NOMO-1 treated with DMSO at 0.1 percent for 48 hours (cell line): ENCODE measurements around the gene TAF11L4.
"Not testable (repeated sequence)": the region's sequence is repeated elsewhere in the genome, so short reads cannot be mapped to it uniquely, and the experiment has no call there.

ENCODE experiments used
- DNase-seq: peaks from one replicate; lab custom pipeline; 2025; ENCODE audit not compliant: unreplicated experiment; lab: John Stamatoyannopoulos, UW

Gene TAF11L4

DNA sequence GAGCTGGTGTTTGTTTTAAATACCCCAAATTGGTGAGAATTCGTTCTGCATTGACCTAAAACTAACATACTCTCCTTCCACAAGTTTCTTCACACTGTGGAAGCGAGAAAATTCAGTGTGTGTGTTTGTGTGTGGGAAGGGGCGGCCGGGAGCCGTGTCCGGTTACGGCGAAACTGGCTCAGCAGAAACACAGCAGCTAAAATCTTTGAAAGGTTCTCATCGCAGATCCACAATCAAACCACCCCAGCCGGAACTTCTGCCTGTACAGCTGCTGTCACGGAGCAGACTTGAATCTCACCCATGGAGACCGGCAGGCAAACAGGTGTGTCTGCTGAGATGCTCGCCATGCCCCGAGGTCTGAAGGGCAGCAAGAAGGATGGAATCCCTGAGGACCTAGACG lies at the start of gene TAF11L4:
Gene TAF11L4 (plus strand): TSS at position 301 of the 400 bp plus-strand sequence.
- not testable (repeated sequence) for DNase-seq

DNA sequence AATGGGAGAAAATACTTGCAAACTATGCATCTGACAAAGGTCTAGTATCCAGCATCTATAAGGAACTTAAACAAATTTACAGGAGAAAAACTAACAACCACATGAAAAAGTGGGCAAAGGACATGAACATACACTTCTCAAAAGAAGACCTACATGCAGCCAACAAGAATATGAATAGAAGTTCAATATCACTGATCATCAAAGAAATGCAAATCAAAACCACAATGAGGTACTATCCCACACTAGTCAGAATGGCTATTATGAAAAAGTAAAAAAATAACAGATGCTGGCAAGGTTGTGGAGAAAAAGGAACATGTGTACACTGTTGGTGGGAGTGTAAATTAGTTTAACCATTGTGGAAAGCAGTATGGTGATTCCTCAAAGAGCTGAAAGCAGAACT lies 46.5 kb upstream of the TAF11L4 start:
- DNase-seq = not testable (repeated sequence)

DNA sequence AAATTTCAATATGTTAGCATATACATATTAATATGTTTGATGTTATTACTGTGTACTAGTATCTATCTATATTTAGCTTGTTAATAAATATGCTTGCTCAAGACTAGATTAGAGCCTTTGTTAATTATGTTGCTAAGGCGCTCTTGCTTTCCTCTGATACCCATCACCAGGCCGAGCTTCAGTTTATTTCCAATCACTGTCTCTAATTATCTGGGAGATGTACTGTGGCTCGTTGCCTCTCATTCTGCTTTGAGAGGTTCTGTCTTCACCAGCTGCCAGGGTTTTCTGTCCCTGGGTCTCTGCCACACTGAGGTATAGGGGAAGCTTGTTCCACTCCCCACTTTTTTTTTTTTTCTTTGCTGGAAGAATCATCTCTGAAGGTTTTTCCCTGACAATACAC lies 44.6 kb upstream of the TAF11L4 start:
- no peak for DNase-seq

DNA sequence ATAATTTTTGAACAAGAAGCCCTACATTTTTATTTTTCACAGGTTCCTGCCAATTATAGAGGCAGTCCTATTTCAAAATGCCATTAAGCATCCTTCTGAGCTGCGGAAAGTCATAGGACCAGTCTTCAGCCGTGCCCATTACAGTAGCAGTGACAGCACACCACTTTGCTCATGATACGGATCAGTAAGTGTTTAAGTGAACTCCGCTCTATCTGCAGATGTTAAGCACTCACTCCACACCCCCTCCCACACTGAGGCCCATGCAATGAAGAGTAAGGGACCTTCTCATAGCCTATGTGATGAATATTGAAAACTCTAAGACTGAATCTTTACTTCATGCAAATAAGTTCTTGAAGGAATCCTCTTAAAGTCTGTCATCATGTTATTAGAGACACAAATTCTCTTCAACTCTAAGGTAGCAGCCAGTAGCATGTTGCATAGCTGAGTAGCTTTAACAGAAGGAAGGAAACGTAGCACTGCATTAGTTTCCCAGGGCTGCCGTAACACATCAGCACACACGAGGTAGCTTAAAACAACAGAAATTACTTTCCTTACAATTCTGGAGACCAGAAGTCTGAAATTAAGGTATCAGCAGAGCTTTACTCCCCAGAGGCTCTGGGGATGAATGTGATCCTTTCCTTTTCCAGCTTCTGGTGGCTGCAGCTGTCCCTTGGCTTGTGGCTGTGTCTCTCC lies 43.9 kb upstream of the TAF11L4 start:
- DNase-seq = no peak

DNA sequence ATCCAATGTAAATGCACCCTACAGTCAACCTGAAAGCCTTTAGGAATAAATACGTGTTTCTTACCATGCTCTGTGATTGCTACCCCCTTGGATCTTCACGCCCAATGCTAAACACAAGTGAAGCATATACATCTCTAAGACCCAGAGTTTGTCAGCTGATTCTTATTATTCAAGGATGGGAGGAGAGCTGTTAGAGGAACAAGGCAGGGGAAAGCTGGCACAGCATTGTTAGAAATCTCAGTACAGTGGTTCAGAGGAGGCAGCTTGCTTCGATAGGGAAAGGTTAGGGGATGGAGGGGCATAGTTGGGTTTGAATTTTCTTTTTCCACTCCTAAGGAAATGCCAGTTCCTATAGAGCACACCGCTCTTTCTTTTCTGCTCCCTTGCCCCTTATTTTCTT lies 40.2 kb upstream of the TAF11L4 start:
- DNase-seq = no peak

DNA sequence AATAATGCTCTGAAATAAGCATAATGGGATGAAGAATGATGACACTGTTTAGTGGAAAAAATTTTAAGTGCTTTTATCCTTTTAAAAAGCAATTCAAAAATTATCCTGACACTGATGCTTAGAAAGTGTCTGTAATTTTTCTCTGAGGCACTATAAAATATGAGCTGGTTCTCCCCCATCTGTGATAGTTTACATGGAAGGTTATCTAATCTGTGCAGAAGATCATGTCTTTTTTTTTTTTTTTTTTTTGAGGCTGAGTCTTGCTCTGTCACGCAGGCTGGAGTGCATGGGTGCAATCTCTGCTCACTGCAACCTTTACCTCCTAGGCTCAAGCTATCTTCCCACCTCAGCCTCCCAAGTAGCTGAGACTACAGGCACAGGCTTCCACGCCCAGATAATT lies 38.8 kb upstream of the TAF11L4 start:
- DNase-seq = no peak

DNA sequence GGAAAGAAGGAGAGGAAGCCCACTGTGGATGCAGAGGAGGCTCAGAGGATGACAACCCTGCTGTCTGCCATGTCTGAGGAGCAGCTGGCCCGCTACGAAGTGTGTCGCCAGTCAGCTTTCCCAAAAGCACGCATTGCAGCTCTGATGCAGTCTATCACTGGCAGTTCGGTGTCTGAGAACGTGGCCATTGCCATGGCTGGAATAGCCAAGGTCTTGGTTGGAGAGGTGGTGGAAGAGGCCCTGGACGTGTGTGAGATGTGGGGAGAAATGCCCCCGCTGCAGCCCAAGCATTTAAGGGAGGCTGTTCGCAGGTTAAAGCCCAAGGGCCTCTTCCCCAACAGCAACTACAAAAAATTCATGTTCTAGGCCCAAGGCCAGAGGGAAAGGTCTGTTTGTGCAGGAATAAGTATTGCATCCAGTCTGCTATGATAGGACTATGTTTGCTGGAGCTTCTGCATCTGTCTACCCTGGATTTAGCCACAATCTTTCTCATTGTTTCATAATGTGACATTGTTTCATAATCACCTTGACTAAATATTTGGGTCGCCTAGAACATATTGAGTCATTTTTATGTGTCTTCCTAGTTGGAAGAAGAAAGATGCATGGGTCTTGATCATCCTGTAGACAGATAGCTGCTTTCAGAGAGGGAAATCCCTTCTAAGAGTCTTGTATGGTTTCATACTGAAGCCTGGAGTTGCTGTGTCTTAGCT lies 35.0 kb upstream of the TAF11L4 start:
- peak; percentile 44 for DNase-seq

DNA sequence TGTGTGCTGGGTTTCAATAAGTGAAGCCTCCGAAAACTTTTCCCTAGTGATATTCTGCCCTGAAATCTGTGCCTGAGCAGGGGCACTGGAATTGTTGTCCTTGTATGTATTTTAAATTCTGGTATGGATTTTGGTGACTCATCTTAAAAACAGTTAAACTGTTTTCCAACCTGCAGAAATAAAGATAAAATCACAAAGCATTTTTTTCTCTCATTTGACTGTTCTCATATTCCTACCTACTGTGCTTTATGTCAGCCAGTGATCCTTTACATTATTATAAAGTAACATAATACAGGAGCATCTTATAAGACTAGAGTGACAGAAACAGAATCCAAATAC lies 34.5 kb upstream of the TAF11L4 start:
- DNase-seq = no peak

DNA sequence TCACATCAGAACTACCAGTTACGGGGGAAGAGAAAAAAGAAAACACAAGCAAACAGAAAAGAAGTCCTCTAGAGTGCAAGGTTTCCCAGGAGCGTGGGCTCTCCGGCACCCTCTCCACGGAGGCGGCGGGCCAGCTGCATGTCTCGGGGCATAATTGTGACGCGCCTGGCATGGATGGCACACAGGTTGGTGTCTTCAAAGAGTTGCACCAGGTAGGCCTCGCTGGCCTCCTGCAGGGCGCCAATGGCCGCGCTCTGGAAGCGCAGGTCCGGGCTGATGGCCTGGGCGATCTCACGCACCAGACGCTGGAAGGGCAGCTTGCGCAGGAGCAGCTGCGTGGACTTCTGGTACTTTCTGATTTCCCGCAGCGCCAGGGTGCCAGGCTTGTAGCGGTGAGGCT lies 30.3 kb upstream of the TAF11L4 start:
- DNase-seq = not testable (repeated sequence)

DNA sequence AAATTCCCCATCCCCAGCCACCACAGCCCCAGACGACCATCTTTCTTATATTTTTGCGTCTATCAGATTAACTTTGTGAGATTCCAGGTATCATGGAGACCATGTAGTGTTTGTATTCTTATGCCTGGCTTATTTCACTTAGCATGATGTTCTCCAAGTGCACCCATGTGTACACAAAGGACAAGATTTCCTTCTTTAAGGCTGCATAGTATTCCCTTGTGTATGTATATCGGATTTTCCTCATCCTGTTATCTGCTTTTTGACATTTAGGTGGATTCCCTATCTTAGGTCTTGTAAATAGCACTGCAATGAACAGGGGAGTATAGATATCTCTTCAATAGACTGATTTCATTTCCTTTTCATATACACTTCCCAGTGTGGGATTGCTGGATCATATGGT lies 28.8 kb upstream of the TAF11L4 start:
- no peak for DNase-seq

DNA sequence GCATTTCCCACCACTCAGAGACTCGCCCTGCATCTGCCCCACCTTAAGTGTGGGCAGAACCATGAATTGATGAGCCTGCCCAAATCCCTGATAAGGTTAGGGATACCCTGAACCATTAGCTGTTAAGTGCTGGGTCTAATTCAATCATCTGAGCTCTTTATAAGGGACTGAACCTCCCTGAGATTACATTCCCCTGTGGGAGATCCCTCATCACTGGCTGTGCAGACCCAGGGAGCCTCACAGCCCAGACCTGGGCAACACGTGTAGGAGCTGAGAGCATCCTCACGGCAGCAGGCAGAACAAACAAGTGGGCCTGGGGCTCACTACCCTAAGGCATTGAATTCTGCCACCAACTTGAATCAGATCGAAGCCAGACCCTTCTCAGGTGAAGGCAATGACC lies 24.2 kb upstream of the TAF11L4 start:
- DNase-seq = no peak

DNA sequence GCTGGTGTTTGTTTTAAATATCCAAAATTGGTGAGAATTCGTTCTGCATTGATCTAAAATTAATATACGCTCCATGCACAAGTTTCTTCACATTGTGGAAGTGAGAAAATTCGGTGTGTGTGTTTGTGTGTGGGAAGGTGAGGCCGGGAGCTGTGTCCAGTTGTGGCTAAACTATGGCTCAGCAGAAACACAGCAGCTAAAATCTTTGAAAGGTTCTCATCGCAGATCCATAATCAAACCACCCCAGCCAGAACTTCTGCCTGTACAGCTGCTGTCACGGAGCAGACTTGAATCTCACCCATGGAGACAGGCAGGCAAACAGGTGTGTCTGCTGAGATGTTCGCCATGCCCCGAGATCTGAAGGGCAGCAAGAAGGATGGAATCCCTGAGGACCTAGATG lies 23.7 kb upstream of the TAF11L4 start, which contains the start of gene TAF11L2:
Gene TAF11L2 (plus strand): TSS at position 301 of the 400 bp plus-strand sequence.
- not testable (repeated sequence) for DNase-seq

DNA sequence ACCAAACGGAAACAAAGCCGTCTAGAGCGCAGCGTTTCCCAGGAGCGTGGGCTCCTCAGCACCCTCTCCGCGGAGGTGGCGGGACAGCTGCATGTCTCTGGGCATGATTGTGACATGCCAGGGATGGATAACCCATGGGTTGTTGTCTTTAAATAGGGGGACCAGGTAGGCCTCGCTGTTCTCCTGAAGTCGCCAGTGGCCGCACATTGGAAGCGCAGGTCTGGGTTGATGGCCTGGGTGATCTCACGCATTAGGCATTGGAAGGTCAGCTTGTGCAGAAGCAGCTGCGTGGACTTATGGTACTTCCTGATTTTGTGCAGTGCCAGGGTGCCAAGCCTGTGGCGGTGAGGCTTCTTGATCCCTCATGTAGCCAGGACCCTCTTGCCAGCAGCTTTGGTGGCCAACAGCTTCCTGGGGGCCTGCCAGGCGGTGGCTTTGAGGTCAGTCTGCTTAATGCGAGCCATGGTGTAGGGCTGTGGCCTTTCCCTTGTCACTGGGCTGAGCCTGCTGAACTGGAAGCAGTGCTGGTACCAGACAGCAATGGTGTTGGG lies 9.8 kb upstream of the TAF11L4 start:
- no peak for DNase-seq

DNA sequence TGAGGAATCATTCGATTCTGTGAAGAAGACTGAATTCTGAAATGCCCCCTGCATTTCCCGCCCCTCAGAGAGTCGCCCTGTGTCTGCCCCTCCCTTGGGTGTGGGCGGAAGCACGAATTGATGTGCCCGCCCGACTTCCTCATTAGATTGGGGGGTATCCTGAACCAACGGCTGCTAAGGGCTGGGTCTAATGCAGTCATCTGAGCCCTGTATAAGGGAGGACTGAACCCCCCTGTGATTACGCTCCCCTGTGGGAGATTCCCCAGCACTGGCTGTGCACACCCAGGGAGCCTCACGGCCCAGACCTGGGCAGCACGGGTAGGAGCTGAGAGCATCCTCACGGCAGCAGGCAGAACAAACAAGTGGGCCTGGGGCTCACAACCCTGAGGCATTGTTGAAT lies 4.1 kb upstream of the TAF11L4 start:
- not testable (repeated sequence) for DNase-seq

DNA sequence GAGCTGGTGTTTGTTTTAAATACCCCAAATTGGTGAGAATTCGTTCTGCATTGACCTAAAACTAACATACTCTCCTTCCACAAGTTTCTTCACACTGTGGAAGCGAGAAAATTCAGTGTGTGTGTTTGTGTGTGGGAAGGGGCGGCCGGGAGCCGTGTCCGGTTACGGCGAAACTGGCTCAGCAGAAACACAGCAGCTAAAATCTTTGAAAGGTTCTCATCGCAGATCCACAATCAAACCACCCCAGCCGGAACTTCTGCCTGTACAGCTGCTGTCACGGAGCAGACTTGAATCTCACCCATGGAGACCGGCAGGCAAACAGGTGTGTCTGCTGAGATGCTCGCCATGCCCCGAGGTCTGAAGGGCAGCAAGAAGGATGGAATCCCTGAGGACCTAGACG lies 3.5 kb upstream of the TAF11L4 start, which contains the start of gene TAF11L3:
Gene TAF11L3 (plus strand): TSS at position 301 of the 400 bp plus-strand sequence.
- DNase-seq = not testable (repeated sequence)

DNA sequence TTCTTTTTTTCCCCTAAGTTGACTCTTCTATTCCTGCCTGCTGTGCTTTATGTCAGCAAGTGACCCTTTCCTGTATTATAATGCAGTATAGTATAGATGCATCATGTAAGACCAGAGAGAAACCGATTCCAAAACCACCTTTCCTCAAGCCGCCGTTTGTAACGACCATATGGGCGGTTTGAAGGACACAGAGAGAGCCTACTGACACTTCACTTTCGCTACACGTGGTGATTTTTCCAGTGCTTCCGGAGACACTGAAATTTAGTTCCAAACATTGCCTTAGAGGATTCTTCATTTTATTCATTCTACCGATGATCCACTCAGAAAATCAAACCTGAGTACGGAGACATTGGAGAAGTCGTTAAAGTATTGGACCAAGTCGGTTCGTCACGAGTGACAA lies 2.1 kb upstream of the TAF11L4 start:
- DNase-seq = not testable (repeated sequence)

DNA sequence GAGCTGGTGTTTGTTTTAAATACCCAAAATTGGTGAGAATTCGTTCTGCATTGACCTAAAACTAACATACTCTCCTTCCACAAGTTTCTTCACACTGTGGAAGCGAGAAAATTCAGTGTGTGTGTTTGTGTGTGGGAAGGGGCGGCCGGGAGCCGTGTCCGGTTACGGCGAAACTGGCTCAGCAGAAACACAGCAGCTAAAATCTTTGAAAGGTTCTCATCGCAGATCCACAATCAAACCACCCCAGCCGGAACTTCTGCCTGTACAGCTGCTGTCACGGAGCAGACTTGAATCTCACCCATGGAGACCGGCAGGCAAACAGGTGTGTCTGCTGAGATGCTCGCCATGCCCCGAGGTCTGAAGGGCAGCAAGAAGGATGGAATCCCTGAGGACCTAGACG lies 3.3 kb downstream of the TAF11L4 start, which contains the start of gene TAF11L5:
Gene TAF11L5 (plus strand): TSS at position 301 of the 400 bp plus-strand sequence.
- not testable (repeated sequence) for DNase-seq

DNA sequence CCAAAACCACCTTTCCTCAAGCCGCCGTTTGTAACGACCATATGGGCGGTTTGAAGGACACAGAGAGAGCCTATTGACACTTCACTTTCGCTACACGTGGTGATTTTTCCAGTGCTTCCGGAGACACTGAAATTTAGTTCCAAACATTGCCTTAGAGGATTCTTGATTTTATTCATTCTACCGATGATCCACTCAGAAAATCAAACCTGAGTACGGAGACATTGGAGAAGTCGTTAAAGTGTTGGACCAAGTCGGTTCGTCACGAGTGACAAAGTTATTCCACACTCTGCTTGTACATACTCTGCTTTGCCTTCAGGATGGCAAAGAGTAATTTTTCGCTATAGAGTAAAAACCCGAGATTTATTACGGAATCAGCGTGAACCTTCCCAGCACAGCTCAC lies 4.9 kb downstream of the TAF11L4 start:
- not testable (repeated sequence) for DNase-seq

DNA sequence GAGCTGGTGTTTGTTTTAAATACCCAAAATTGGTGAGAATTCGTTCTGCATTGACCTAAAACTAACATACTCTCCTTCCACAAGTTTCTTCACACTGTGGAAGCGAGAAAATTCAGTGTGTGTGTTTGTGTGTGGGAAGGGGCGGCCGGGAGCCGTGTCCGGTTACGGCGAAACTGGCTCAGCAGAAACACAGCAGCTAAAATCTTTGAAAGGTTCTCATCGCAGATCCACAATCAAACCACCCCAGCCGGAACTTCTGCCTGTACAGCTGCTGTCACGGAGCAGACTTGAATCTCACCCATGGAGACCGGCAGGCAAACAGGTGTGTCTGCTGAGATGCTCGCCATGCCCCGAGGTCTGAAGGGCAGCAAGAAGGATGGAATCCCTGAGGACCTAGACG lies 6.8 kb downstream of the TAF11L4 start, which contains the start of gene TAF11L6:
Gene TAF11L6 (plus strand): TSS at position 301 of the 400 bp plus-strand sequence.
- DNase-seq = not testable (repeated sequence)
